OCI-M2 (cell line): ENCODE measurements around the gene GMDS.

ENCODE experiments used
- DNase-seq: peaks from one replicate; lab custom pipeline; 2025; ENCODE audit not compliant: unreplicated experiment; lab: John Stamatoyannopoulos, UW

The GMDS gene

GRCh38 chr6:2141644-2142290 is 103.6 kb downstream of the GMDS start:
- no peak for DNase-seq

GRCh38 chr6:2140438-2141128 is 104.8 kb downstream of the GMDS start:
- DNase-seq: no peak

GRCh38 chr6:2135401-2135800 is 110.0 kb downstream of the GMDS start:
- DNase-seq: no peak

- DNase-seq: no peak
Measured at GRCh38 chr6:2134554-2134953, 110.9 kb downstream of the GMDS start.

GRCh38 chr6:2133716-2134310 is 111.6 kb downstream of the GMDS start:
- no peak for DNase-seq

- no peak for DNase-seq
Measured at GRCh38 chr6:2132916-2133315, 112.5 kb downstream of the GMDS start.

- DNase-seq: no peak
Measured at GRCh38 chr6:2132416-2132815, 113.0 kb downstream of the GMDS start.

GRCh38 chr6:2129182-2129621 is 116.2 kb downstream of the GMDS start:
- no peak for DNase-seq

GRCh38 chr6:2127484-2127911 is 117.9 kb downstream of the GMDS start:
- DNase-seq: peak; percentile 49

- DNase-seq: no peak
Measured at GRCh38 chr6:2126351-2126750, 119.1 kb downstream of the GMDS start.

GRCh38 chr6:2125158-2125557 is 120.2 kb downstream of the GMDS start:
- no peak for DNase-seq

- peak; percentile 71 for DNase-seq
Measured at GRCh38 chr6:2124260-2124709, 121.1 kb downstream of the GMDS start.

GRCh38 chr6:2120912-2121311 is 124.5 kb downstream of the GMDS start:
- no peak for DNase-seq

- no peak for DNase-seq
Measured at GRCh38 chr6:2119275-2119674, 126.1 kb downstream of the GMDS start.

- no peak for DNase-seq
Measured at GRCh38 chr6:2118136-2118535, 127.3 kb downstream of the GMDS start.

GRCh38 chr6:2117447-2117846 is 128.0 kb downstream of the GMDS start:
- no peak for DNase-seq

GRCh38 chr6:2116496-2116895 is 128.9 kb downstream of the GMDS start:
- DNase-seq: no peak

- no peak for DNase-seq
Measured at GRCh38 chr6:2114100-2114499, 131.3 kb downstream of the GMDS start.

- DNase-seq: no peak
Measured at GRCh38 chr6:2111162-2111677, 134.2 kb downstream of the GMDS start.

GRCh38 chr6:2110504-2110903 is 134.9 kb downstream of the GMDS start:
- no peak for DNase-seq

- DNase-seq: no peak
Measured at GRCh38 chr6:2109796-2110195, 135.6 kb downstream of the GMDS start.

- DNase-seq: no peak
Measured at GRCh38 chr6:2108700-2109306, 136.6 kb downstream of the GMDS start.
